GM19035 (cell line): Measurements from ENCODE around the gene CRYBG2.
"Not testable (repeated sequence)": the region's sequence is repeated elsewhere in the genome, so short reads cannot be mapped to it uniquely, and the experiment has no call there.

Experiments
- ATAC-seq: cut with Tn5 transposase; IDR thresholded peaks from one replicate; pipeline ENCODE4 v1.9.1; 2021; ENCODE audit not compliant: unreplicated experiment

Gene CRYBG2

DNA sequence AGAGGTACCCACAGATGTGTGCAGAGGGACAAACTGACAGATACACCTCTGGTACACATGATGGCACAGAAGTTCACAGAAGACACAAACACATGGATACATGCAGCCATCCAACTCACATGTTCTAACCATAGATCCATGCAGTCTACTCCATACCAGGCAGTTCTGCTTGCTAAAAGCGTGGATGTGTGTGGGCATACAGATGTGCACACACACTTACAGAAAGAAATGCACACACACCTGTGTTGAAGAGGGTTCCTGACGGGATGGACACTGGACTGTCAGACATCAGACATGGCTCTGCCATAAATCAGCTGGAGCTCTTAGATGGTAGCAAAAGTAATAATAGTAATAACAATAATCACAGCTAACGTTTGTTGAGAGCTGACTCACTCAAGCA lies 29.4 kb downstream of the CRYBG2 start:
- no peak for ATAC-seq

DNA sequence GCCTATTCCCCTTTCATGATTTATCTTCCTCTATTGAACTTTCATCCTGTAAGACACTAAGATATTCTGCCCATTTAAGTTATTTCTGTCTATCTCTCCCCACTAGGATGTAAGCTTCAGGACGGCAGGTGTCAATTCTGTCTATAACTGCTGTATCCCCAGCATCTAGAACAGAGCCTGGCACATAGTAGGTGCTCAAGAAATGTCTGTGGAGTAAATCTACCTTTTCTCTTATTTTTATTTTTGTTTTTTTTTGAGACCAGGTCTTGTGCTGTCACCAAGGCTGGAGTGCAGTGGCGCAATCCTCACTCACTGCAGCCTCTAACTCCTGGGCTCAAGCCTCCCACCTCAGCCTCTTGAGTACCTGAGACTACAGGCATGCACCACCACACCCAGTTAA lies 30.5 kb downstream of the CRYBG2 start:
- no peak for ATAC-seq

DNA sequence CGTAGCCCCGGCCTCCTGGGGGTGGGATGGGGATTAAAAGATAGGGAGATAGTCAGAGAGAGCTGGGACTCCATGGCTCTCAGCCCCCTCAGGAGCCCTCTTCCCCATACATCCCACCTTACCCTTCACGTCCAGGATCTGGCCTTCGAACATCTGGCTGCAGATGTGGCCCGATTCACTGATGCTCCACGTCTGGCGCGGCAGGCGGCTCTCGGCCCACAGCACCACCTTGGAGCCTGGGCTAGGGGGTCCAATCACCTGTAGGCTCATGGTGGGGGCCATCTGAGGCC lies 31.9 kb downstream of the CRYBG2 start:
- no peak for ATAC-seq

DNA sequence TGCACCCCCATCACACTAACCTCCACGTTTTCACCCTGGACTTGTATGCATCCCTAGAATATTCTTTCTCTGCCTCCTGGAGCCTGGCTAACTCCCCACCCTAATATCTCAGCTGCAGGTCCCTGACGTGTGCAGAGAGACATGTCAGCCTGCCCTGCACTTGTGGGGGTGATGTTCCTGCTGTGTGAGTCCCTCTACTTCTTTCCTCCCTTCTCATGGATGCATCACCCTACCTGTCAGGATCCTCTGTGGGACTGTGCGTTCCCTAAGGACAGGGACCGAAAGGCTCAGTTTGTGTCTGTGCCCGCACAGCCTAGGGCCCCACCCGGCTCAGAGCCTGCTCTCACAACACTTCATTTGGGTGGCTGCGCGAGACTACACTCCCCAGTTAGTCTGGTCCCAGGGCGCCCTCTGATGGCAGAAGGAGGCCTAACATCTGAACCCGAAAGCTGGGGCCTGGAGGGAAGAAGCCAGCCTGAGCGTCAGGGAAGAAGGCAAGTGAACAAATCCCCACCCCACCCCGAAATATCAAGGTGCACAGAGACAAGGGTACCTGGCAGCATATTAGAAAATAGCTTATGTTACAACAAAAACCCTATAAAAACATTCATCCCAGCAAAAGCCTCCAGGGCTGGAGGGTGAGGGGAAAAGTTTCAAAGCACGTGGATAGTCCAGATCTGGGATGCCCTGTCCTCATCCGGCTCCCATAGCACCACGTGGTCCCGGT lies 32.5 kb downstream of the CRYBG2 start:
- ATAC-seq, result no peak

DNA sequence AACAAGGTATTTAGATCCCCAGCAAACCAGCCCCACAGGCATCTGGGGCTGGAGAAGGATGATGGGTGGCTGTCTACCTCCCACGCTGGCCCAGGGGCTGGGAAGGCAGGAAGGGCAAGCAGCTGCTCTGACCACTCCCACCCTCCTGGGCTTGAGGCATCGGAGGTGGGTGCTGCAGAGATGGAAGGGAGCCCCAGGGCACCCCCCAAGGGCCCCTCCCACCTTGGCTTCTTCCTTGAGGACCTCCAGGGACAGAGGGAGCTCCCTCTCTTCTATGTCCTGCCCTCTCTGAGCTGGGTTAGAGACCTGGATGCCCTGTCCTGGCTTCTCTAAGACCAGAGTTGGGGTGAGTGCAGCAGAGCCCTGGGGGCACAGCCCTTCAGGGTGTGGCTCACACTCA lies 33.0 kb downstream of the CRYBG2 start:
- no peak for ATAC-seq

DNA sequence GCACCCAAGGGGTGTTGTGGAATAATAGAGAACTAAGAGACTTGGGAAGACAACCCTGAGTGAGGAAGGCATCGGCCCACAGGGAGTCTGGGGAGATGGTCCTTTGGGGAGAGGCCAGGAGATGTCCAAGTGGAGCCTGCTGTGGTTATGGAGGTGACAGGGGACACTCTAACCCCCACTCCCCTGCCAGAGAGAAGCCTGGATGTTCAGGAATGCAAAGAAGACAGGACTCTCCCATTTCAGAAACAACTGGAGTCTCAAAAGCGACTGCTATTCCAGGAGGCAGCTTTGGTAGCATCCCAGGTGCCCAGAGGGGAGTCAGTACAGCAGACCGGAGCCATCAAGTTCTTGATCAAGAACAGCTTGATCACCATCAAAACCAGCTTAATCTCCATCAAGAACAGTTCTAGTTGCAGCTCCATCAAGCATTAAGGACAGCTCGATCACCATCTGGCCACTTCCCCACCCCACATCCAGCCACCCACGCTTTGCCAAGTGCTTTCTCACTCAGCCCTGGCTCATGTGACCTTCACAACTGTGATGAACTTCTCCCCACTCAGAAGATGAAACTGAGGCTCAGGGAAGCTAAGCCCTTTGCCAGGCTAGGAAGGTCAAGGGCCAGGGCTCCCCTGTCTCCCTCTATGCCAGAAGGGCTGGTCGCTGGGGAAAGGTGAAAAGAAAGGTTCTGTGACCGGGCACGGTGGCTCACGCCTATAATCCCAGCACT lies 35.4 kb downstream of the CRYBG2 start:
- ATAC-seq, result no peak

DNA sequence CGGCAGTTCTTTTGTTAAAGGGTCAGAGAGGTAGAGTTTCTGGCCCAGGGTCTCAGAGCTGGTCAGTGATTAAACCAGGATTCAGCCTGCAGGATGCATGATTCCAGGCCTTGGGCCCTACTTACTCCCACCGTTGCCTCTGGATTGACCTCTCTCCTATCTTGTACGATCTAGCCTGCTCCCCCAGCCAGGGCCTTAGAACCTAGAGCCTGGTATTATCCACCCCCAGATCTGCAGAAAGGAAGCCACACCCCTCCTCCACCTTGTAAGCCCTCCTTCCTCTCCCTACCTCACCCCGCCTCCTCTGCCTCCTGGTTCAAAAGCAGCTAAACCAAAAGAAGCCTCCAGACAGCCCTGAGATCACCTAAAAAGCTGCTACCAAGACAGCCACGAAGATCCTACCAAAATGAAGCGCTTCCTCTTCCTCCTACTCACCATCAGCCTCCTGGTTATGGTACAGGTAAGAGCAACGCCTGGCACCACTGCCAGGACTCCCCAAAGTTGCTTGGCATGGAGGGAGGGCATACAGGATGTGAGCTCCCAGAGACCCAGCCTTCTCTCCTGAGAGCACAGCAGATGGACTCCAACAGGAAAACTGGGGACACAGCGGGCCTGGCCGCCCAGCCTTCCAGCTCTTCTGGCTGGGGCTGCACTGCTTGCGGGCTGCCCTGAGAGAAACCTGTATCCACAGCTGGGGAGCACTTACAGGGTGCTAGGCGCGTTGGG lies 36.2 kb downstream of the CRYBG2 start, which contains the start of gene CD52:
Gene CD52 (plus strand): TSS at position 347 of the 726 bp plus-strand sequence. CDS start 60 bp downstream, at position 407.
- ATAC-seq, result peak; percentile 40

DNA sequence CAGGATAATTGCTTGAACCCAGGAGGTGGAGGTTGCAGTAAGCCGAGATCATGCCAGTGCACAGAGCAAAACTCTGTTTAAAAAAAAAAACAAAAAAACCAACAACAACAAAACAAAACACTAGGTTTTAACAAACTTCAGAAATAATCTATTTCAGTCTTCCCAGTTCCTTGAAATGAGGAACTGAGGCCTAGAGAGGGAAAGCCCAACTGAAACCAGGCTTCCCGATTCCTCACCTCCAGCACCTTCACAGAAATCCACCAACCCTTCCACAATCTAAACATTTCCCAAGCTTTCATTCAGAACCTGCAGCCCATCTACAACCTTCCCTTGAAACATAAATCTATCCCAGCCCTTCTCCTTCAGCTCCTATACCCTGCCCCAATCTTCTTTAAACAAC lies 36.8 kb downstream of the CRYBG2 start:
- ATAC-seq, result no peak

DNA sequence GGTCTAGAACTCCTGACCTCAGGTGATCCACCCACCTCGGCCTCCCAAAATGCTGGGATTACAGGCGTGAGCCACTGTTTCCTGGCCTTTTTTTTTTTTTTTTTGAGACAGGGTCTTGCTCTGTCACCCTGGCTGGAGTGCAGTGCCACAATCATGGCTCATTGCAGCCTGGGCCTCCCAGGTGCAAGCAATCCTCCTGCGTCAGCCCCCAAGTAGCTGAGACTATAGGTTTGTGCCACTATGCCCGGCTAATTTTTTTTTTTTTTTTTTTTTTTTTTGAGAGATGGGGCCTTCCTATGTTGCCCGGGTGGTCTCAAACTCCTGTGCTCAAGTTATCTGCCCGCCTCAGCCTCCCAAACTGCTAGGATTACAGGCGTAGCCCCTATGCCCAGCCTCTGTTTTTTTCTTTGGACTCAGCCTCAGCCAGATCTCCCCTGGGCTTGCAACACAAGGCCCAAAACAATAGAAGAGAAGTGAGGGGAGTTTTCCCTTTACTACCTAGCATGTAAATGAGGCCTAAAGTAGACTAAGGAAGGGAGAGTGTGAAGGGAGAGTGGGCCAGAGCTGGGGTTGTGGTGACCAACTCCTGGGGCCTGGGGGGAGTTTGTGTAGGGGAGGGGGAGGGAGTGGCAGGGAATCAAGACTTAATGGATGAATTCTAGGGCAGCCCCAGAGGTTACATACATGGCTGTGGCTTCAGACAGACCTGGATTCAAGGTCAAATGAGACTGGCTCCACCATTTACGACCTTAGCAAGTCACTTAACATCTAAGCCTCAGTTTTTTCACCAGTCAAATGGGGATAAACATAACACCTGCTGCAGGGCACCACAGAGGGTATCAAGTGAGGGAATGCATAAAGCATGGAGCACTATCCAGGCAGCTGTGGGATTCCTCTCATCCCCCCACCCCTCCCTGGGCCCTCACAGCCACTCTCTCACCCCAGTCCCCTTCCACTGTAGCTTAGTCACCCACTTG lies 37.8 kb downstream of the CRYBG2 start:
- ATAC-seq, result no peak

DNA sequence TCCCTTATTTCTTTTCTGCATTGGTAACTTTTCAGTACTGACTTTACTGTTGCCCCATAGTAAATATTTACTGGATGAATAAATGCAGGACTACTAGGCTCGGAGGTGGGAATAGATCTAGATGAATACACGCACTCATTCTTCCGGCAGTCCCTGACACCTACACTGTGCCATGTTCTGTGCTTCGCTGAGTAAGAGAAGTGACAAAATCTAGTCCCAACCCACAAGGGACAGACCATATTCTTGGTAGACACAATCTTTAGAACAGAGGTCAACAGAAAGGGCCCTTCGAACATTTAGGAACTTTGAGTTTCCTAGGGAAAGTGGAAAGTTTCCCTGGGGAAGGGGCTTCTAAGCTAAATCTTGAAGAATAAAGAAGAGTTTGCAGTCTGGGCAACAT lies 39.4 kb downstream of the CRYBG2 start:
- no peak for ATAC-seq

DNA sequence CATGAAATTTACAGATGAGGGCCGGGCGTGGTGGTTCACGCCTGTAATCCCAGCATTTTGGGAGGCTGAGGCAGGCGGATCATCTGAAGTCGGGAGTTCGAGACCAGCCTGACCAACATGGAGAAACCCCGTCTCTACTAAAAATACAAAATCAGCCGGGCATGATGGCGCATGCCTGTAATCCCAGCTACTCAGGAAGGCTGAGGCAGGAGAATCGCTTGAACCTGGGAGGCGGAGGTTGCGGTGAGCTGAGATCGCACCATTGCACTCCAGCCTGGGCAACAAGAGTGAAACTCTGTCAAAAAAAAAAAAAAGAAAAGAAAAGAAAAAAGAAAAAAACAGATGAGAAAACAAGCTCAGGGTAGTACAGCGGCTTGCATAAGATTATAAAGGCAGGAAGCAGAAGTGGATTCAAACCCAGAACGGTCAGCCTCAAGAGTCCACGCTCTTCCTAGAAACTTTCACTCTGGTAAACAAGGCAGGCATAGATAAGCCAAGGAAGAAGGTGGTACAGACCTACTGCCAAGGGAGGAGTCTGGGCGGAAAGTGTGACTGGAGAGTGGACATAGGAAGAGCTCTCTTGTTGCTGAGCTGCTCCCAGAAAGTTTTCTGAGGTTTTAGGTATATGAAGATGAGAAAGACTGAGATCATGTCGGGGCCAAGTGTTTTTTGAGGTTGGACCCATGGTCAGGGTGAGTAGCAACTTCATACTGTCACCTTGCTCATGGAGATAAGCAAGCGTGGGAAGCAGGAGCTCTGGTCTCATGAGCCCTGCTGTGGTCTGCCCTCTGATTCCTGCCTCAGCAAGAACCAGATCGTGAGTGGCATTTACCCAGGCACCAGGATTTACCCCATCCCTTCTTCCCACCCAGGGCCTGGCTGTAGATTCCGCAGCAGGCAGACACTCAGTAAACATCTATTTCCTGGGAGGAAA lies 45.7 kb downstream of the CRYBG2 start:
- ATAC-seq, result not testable (repeated sequence)

DNA sequence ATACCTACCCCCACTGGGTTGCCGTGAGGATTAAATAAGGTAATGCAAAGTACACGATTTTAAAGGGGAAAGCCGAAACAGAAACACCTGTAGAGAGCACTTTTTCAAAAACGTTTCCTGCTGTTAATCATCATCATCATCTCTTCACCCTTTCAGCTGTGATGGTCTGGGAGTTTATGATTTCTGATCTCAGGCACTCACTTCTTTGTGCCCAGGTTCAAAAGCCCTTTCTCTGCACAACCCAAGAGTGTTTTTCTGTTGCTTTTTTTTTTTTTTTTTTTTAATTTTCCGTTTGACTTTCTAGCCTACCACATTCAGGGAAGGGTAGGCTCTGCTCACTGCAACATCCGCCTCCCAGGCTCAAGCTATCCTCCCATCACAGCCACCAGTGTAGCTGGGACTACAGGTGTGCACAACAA lies 46.6 kb downstream of the CRYBG2 start:
- no peak for ATAC-seq

DNA sequence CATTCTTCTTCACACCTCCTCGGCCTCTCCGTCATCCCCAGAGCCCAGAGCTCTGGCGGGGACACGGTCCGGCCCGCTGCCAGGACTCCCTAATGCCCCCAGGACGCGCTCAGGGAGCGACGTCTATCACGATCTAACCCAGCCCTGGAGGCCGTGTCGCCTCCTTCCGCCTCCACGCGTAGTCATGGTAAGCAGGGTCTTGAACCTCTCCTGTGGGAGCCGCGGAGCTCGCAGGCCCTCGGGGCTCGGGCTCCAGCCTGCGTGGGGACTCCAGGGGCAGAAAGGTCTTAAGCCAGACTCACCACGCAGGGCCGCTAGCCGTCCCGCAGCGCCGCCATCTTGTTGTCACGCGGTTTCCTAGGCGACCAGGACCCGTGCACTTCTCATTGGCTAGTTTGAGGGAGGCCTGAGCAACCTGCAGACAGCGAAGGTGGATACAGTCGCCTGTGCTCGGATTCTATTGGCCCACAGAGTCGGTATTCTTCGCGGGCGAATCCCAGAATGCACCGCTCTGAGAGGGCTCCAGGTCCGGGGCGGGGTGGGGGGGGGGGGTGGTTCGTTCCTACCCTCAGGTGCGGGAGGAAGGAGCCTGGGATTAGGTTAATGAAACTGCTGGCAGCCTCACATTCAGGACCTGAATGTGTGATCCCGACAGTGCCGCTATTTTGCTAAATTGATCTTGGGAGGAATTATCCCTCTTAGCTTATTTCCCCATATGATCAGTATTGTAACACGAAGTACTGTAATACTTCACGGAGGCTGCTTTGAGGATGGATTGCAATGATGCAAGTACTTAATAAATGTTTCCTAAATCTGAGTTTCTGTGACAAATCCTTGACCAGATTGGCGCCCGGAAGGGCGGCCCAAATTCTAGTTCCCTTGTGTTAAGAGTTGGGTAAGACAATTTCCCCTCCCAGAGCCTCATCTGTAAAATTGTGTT lies 47.4 kb downstream of the CRYBG2 start, which contains the start of gene UBXN11:
Gene UBXN11 (minus strand): TSS at position 347 of the 940 bp plus-strand sequence. CDS start 3,753 bp downstream, outside the sequence.
- ATAC-seq, result peak; percentile 99

DNA sequence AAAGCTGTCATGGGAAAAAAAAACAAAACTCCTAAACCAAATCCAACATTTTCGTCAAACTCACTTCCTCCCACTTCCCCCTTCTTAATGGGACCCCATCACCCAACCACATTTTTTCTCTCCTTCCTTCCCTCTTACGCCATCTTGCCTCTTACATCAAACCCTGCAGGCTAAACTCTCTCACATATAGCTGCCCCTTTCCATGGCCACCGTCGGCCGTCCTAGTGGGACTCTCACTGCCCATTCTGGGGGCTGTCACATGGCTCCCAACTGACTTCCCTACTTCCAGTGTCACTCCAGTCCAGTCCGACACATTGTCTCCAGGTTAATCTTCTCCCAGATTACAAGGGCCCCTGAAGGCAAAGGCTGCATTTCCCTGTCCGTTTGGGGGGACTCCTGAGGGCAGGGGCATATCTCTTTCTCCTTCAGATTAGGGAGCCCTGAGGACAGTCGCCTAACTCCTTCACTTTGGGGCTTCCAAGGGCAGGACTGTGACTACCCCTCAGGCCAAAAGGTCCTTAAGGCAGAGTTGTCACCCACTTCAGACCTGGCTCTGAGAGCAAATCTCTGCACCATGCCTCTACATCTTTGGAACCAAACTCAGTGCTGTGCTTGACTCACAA lies 48.2 kb downstream of the CRYBG2 start:
- ATAC-seq, result no peak

DNA sequence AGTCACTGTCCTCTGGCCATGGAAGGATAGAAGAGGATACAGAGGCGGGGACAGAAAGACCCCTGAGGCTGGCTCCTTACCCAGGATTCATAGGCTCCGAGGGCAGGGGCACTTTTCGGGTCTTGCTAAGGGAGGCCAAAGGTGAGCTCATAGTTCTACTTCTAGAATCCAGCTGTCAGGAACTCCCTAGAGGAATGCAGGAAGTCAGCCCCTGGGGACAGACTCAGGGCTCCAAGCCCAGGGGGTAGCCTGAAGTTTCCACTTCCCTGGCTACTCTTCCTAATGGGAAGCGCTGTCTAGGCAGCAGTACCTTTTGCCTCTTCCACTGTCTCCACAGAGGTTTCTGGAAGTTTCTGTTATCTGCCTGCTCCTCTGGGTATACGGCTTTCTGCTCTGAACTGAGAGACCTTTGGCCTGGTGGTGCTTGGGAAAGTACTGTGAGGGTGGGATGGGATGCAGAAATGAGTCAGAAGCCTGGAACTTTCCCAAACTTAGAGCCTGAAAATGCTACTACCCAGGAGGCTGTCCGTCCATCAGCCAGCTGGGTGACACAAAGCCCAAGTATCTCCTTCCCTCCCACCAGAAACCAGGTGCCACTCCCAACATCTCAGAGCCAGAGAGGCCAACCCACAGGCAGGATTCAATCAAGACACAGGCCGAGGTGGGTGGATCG lies 51.1 kb downstream of the CRYBG2 start:
- no peak for ATAC-seq

DNA sequence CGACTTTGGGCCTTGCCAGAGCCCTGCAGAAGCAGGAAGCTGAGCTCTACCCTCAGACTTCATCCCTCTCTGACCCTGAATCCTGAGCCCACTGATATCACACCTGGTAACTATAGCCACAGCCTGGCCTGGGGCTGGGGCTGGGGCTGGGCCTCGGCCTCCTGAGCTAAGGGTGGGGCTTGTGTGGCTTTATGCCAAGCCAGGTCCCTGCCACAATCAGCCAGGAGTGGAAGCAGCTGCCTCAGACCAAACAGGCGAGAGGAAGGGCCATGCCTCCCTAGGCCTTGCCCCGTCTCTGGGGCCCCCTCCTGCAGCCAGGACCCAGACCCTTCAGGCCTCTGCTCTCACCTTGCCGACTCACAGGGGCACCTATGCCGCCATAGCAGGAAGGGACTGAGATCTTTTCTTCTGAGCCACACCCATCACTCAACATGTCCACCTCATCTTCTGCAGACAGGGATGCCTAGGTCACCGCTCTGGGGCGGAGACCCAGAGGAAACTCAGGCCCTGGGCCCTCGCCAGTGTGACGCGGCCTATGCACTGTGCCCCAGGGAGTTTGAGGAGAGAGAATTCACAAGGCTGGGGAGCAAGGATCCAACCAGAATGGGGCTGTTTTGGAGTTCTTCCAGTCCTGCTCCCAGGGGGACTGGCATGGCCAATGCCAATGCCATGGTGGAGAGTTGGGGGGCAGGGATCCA lies 53.2 kb downstream of the CRYBG2 start:
- no peak for ATAC-seq

DNA sequence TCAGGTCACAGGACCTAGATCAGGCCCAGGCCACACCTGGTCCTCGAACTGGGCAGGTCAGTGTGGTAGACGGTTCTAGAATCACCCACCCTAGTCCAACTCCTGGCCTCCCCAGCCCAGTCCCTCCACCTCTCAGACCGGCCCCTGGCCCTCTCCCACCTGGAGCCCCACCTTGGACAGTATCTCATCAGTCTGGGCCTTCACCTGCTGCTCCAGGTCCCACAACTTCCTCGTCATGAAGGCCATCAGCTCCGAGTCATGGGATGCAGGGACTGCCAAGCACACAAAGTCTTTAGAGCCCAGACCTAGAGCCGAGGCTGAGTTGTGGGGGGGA lies 56.2 kb downstream of the CRYBG2 start:
- no peak for ATAC-seq
